ENCODE results near the gene SHISA9.
A peak's percentile ranks its signal among the peaks of the same experiment; 100 is the strongest.

Gene SHISA9

GRCh38 chr16:13029786-13030185 lies 128.4 kb downstream of the SHISA9 start:
- DNase-seq (ENCODE audit: low spot score) = no peak

- DNase-seq (ENCODE audit: low spot score) = no peak
Observed at GRCh38 chr16:13030769-13031168, 129.4 kb downstream of the SHISA9 start.

GRCh38 chr16:13032911-13033310 lies 131.5 kb downstream of the SHISA9 start:
- DNase-seq (ENCODE audit: low spot score) = no peak

DNA sequence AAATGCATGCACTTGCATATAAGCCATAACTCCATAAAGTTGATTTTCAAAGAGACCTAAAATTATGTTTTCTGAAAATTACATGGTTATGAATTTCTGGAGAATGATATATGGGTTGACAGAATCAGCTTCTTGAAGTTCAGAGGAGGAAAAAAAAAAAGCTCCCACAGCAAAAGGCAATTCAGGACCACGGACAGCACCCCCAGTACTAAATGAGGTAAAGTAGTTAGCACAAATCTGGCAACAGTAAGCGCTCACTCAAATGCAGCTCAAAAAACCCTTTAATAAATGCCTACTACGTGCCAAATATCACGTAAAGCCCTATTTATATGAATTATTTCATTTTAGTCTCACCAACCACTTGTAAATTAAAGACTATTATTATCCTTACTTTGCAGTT lies 135.2 kb downstream of the SHISA9 start:
- DNase-seq (ENCODE audit: low spot score) = peak; percentile 3

GRCh38 chr16:13038591-13038990 lies 137.2 kb downstream of the SHISA9 start:
- DNase-seq (ENCODE audit: low spot score) = no peak

DNA sequence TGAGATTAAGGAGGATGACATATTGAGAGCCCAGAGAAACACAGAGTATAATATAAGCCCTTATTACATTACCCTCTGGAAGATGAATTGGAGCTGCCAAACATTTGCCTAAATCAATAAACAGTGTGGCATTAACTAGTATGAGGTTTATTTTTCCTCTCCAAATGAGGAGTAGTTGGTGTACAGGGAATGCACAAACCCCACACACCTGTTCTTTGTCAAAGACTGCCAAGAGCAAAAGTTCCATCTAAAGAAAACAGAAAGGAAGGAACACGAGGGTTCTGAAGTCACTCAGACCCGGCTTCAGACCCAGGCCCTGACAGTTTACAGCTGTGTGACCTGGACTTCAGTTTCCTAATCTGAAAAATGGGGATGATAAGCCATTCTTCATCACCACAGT lies 138.1 kb downstream of the SHISA9 start:
- no peak for DNase-seq (ENCODE audit: low spot score)

GRCh38 chr16:13041180-13041579 lies 139.8 kb downstream of the SHISA9 start:
- no peak for DNase-seq (ENCODE audit: low spot score)

GRCh38 chr16:13041646-13042290 lies 140.4 kb downstream of the SHISA9 start:
- no peak for DNase-seq (ENCODE audit: low spot score)

- no peak for DNase-seq (ENCODE audit: low spot score)
Observed at GRCh38 chr16:13042291-13042685, 140.9 kb downstream of the SHISA9 start.

DNA sequence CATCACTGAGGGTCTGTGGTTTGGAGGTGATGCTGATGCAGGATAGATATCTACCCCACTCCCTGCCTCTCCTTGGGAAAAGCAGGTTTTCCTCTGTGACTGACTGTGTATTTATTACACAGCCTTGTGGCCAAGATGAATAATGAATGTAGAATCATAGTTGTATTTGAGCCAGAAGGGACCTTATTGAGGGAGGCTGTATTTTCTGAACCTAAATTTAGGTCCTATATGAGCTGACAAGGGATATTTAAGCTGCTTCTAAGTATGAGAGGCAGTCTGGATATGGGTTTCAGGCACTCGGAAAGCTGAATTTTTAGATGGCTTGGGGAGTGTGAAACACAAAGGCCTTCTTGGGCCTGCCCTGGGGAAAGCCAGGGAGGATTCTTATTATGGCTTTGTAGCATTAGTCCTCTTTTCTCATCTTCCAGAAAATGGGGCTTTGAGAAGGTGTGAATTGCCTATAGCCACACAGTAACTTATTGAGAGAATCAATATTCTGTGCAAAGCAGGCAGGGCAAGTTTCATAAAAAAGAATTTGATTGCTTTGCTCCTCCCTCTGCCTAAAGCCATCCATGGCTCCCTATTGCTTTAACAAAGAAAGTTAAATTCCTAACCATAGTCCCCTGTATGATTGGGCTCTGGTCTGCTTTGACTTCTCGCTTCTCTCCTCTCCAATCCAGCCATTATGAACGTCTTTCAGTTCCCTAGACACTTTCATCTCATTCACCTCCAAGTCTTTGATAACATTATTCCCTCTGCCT lies 144.8 kb downstream of the SHISA9 start:
- DNase-seq (ENCODE audit: low spot score) = no peak

DNA sequence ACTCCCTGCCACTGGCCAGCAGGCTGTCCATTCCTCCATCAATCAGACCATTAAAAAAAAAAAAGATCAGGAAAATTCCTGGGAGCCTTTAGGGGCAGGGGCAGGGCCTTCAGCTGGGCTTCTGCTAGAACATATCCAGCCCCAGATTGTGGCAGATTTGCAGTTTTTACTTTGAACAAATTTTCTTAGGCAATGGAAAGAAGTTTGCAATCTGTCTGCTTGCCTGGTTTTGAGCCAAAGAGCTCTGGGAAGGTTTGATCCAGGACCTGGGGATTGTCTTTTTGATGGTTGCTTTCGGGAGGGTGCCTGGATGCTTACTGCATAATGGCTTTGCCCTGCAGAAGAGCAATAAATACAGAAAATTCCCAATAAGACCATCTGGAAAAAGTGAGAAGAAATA lies 145.9 kb downstream of the SHISA9 start:
- DNase-seq (ENCODE audit: low spot score) = no peak

DNA sequence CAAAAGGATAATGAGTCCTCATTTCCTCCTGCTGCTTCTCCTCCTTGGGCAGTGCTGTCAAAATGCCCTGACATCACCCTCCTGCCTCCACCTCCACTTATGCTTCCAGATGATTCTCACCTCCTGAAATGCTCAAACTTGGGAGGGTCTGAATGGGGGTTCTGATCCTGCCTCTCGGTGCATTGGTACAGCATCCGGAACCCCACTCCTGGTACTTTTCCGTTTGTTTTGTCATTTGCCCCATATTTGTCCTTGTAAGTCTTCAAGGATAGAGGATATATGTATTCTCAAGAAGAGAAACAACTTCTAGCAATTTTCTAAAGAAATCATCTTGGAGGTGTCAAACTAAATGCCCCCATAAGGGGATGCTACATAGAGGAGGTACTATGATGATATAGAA lies 148.3 kb downstream of the SHISA9 start:
- no peak for DNase-seq (ENCODE audit: low spot score)

DNA sequence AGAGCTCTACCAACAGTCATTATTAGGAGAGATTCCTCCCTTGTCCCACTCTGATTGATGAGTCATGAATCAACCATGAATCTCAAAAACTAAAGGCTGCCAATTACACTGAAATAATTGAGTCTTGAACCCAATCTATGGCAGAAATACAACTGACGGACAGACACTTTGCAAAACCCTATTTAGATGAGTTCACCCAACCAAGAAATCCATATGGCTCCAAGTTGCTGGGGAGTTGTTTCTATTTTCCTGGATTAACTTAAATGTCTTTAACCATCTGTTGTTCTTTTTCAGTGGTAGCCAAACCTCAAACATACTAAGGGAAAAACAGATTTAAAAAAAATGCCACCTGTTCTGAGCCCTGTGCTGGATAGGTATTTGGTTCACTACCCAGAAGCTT lies 151.0 kb downstream of the SHISA9 start:
- no peak for DNase-seq (ENCODE audit: low spot score)

DNA sequence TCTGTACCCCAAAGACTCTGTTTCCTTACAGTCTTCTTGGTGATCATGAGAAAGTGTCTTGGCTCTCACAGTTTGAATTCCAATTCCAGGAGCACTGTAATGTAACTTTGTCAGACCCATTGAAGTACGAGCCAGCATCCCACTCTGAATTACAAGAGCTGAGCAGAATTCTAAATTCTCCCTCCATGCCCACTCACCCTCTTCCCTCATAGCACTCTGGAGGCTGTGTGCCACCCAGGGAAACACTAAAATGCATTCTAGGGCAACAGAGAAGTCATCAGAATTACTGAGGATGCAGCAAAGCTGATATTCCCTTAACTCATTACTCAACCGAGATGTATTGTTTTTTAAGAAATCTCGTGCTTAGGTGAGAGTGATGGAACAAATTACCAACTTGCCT lies 154.1 kb downstream of the SHISA9 start:
- DNase-seq (ENCODE audit: low spot score) = no peak

DNA sequence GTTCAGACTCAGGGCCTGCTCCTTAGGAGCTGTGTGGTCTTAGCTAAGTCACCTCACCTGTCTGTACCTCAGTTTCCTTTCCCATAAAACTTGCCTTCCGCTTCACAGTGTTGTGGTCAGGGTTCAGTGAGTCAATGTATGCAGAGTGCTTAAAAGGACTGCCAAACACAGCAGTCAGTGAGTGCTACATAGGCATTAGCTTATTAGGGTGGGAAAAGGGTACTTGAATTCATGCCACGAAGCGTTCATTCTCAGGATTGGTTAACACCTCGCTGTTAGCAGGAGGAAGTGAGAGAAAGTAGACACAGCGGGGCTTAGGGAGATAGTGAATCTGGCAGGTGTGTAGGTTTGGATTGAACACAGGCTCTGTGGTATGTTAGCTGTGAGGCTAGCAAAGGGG lies 155.2 kb downstream of the SHISA9 start:
- DNase-seq (ENCODE audit: low spot score) = no peak

- no peak for DNase-seq (ENCODE audit: low spot score)
Observed at GRCh38 chr16:13060932-13061331, 159.5 kb downstream of the SHISA9 start.

GRCh38 chr16:13061691-13062090 lies 160.3 kb downstream of the SHISA9 start:
- no peak for DNase-seq (ENCODE audit: low spot score)

DNA sequence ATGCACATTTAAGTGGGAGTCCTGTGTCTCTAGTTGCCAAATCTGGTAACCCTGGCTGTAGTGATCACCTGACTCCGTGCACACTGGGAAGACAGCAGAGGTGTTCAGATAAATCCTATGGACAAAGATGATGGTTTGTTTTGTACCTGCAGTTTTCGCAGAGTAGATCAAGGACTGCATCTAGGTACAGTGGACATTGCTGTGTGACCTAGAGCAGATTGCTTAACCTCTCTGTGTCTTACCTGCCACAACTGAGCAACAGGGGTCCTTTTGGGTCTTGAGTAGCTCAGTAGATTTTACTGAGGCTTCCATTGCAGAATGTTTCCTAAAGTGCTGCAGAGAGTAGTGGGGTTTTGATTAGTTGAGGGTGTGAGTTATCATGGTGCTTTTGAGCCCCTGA lies 160.8 kb downstream of the SHISA9 start:
- no peak for DNase-seq (ENCODE audit: low spot score)

GRCh38 chr16:13063457-13063856 lies 162.1 kb downstream of the SHISA9 start:
- DNase-seq (ENCODE audit: low spot score) = no peak

DNA sequence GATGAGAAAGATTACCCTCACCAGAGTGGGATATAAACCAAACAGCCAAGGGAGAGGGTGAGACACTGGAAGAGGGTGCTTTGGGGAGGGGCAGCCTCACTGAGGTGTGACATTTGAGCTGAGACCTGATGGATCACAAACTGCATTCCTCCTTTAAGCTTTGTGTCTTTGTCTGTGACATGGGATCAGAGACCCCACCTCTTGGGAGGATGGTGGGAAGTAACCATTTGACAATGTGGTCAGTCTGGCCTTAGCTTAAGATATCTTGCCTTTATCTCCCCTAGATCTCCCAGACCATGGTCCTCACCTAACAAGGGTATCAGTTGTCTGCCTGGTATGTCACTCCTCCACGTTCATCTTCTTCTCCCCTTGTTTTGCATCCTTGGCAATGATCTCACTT lies 163.4 kb downstream of the SHISA9 start:
- no peak for DNase-seq (ENCODE audit: low spot score)

- no peak for DNase-seq (ENCODE audit: low spot score)
Observed at GRCh38 chr16:13067648-13068047, 166.2 kb downstream of the SHISA9 start.

GRCh38 chr16:13068912-13069583 lies 167.7 kb downstream of the SHISA9 start:
- no peak for DNase-seq (ENCODE audit: low spot score)

- DNase-seq (ENCODE audit: low spot score) = no peak
Observed at GRCh38 chr16:13070268-13070667, 168.9 kb downstream of the SHISA9 start.
